Neural cell (in vitro differentiated cells): ENCODE results near the gene TAX1BP3. TPM values are rescaled to one million over a fixed set of nuclear protein-coding genes. Genes with fewer than 3 reads are reported as not detected.

Experiments
- H2AFZ ChIP-seq: fragments of 200-600, 300-800 bp; sonication (generic), shearing (Covaris generic); 2 replicates; pipeline ENCODE4 v1.6.0; 2014; ENCODE audit warnings: low read depth, mild to moderate bottlenecking, antibody characterized with exemption, low read length, moderate library complexity
- H3F3A ChIP-seq: fragments of 200-600 bp; shearing (Covaris generic); 2 replicates; pipeline ENCODE4 v1.6.1; 2016; ENCODE audit warnings: mild to moderate bottlenecking, moderate library complexity, mixed read lengths, antibody characterized with exemption, low read length; ENCODE audit not compliant: insufficient read depth, poor library complexity, severe bottlenecking
- H3K27ac ChIP-seq: fragments of 200-600, 300-800 bp; sonication (generic), shearing (Covaris generic); 2 replicates; pipeline ENCODE4 v1.5.1; 2014; ENCODE audit warnings: mild to moderate bottlenecking, low read length, moderate library complexity
- H3K27me3 ChIP-seq: fragments of 300-800, 200-600 bp; sonication (generic), shearing (Covaris generic); 2 replicates; pipeline ENCODE4 v1.6.0; 2014; ENCODE audit warnings: mild to moderate bottlenecking, low read depth, low read length, moderate library complexity; ENCODE audit not compliant: insufficient read depth
- H3K36me3 ChIP-seq: fragments of 300-800, 200-600 bp; sonication (generic), shearing (Covaris generic); 2 replicates; pipeline ENCODE4 v1.5.1; 2014; ENCODE audit warnings: mild to moderate bottlenecking, antibody characterized with exemption, low read length, moderate library complexity; ENCODE audit not compliant: insufficient read depth
- H3K4me2 ChIP-seq: fragments of 300-800, 200-600 bp; sonication (generic), shearing (Covaris generic); 2 replicates; pipeline ENCODE4 v1.6.0; 2014; ENCODE audit warnings: mild to moderate bottlenecking, low read length
- H3K4me3 ChIP-seq: fragments of 300-800, 200-600 bp; sonication (generic), shearing (Covaris generic); 2 replicates; pipeline ENCODE4 v1.5.1; 2014; ENCODE audit warnings: mild to moderate bottlenecking, low read length, moderate library complexity
- H3K79me2 ChIP-seq: fragments of 200-600 bp; shearing (Covaris generic); replicated peaks from 2 replicates; pipeline ENCODE4 v1.6.0; 2014; ENCODE audit warnings: mild to moderate bottlenecking, low read length, moderate library complexity; ENCODE audit not compliant: insufficient read depth
- H3K9ac ChIP-seq: fragments of 300-800, 200-600 bp; sonication (generic), shearing (Covaris generic); 2 replicates; pipeline ENCODE4 v1.6.1; 2016; ENCODE audit warnings: mild to moderate bottlenecking, low read length, mixed read lengths
- H3K9me2 ChIP-seq: fragments of 200-600 bp; shearing (Covaris generic); 2 replicates; pipeline ENCODE4 v1.6.1; 2016; ENCODE audit warnings: mild to moderate bottlenecking, low read length, mixed read lengths; ENCODE audit not compliant: insufficient read depth
- H3K9me3 ChIP-seq: fragments of 200-600, 300-800 bp; sonication (generic), shearing (Covaris generic); 2 replicates; pipeline ENCODE4 v1.6.1; 2016; ENCODE audit warnings: mild to moderate bottlenecking, mixed run types, low read length, moderate library complexity, mixed read lengths
- H4K20me1 ChIP-seq: fragments of 200-600 bp; shearing (Covaris generic); 2 replicates; pipeline ENCODE4 v1.6.1; 2016; ENCODE audit warnings: mild to moderate bottlenecking, mixed run types; ENCODE audit not compliant: insufficient read depth
- CTCF ChIP-seq: fragments of 450-650 bp; IDR thresholded peaks from 2 replicates; pipeline ENCODE4 v1.5.1; 2014; ENCODE audit warnings: antibody characterized with exemption, mild to moderate bottlenecking, moderate library complexity; ENCODE audit not compliant: poor library complexity, severe bottlenecking
- EP300 ChIP-seq: fragments of 450-650 bp; conservative IDR thresholded peaks from 2 replicates; pipeline ENCODE4 v1.6.1; 2014; ENCODE audit warnings: antibody characterized with exemption, mild to moderate bottlenecking, moderate library complexity; ENCODE audit not compliant: poor library complexity, severe bottlenecking
- EZH2 ChIP-seq: fragments of 200-600, 300-800 bp; shearing (Covaris generic), sonication (generic); IDR thresholded peaks from 2 replicates; pipeline ENCODE4 v1.6.1; 2014; ENCODE audit warnings: antibody characterized with exemption, low read length, borderline replicate concordance, mild to moderate bottlenecking; ENCODE audit not compliant: insufficient read depth, poor library complexity, severe bottlenecking
- MXI1 ChIP-seq: fragments of 450-650 bp; conservative IDR thresholded peaks from 2 replicates; pipeline ENCODE4 v1.6.1; 2014; ENCODE audit warnings: antibody characterized with exemption, mild to moderate bottlenecking; ENCODE audit not compliant: poor library complexity, severe bottlenecking
- POLR2AphosphoS5 ChIP-seq: IDR thresholded peaks from 2 replicates; pipeline ENCODE4 v1.6.1; 2012
- RAD21 ChIP-seq: fragments of 450-650 bp; conservative IDR thresholded peaks from 2 replicates; pipeline ENCODE4 v1.6.1; 2014; ENCODE audit warnings: antibody characterized with exemption, mild to moderate bottlenecking, moderate library complexity
- SMC3 ChIP-seq: fragments of 450-650 bp; conservative IDR thresholded peaks from 2 replicates; pipeline ENCODE4 v1.6.1; 2014; ENCODE audit warnings: antibody characterized with exemption, mild to moderate bottlenecking, moderate library complexity; ENCODE audit not compliant: poor library complexity
- TAF1 ChIP-seq: IDR thresholded peaks from 2 replicates; pipeline ENCODE4 v1.6.1; 2012; ENCODE audit warnings: low read depth
- polyA plus RNA-seq: library from polyadenylated mRNA; depleted of rRNA; stranded (reverse); fragments of >200 nt; gene quantifications from 2 replicates; pipeline ENCODE4 v1.2.3, GENCODE V29; 2014
- TF ChIP-seq, protein P1 (sequence below): IDR thresholded peaks from 2 replicates; pipeline ENCODE4 v1.6.1; 2012; ENCODE audit warnings: borderline replicate concordance

The TAX1BP3 gene
- polyA plus RNA-seq, 1 donor from 2014 or later: 79.2 TPM

GRCh38 chr17:3699951-3700350, 31.6 kb upstream of the TAX1BP3 start:
- Histone ChIP-seq H3K27me3 (peaks cover 21% of the 10 kb centered on the region), H2AFZ (no peak overlapping the region), H3K9me2 (no peaks in the 10 kb centered on the region), H3K27ac (no peak overlapping the region), H3K4me3 (no peak overlapping the region), H3K9ac (no peak overlapping the region), H3K9me3 (no peaks in the 10 kb centered on the region), H3K79me2 (no peaks in the 10 kb centered on the region), H3K36me3 (no peaks in the 10 kb centered on the region), H3K4me2 (no peak overlapping the region), H4K20me1 (no peaks in the 10 kb centered on the region), H3F3A (no peaks in the 10 kb centered on the region)
- TF ChIP-seq SMC3 (no peak), POLR2AphosphoS5 (no peak), CTCF (no peak), EP300 (no peak)
- TF ChIP-seq, protein P1, sequence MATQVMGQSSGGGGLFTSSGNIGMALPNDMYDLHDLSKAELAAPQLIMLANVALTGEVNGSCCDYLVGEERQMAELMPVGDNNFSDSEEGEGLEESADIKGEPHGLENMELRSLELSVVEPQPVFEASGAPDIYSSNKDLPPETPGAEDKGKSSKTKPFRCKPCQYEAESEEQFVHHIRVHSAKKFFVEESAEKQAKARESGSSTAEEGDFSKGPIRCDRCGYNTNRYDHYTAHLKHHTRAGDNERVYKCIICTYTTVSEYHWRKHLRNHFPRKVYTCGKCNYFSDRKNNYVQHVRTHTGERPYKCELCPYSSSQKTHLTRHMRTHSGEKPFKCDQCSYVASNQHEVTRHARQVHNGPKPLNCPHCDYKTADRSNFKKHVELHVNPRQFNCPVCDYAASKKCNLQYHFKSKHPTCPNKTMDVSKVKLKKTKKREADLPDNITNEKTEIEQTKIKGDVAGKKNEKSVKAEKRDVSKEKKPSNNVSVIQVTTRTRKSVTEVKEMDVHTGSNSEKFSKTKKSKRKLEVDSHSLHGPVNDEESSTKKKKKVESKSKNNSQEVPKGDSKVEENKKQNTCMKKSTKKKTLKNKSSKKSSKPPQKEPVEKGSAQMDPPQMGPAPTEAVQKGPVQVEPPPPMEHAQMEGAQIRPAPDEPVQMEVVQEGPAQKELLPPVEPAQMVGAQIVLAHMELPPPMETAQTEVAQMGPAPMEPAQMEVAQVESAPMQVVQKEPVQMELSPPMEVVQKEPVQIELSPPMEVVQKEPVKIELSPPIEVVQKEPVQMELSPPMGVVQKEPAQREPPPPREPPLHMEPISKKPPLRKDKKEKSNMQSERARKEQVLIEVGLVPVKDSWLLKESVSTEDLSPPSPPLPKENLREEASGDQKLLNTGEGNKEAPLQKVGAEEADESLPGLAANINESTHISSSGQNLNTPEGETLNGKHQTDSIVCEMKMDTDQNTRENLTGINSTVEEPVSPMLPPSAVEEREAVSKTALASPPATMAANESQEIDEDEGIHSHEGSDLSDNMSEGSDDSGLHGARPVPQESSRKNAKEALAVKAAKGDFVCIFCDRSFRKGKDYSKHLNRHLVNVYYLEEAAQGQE: no peak

DNA sequence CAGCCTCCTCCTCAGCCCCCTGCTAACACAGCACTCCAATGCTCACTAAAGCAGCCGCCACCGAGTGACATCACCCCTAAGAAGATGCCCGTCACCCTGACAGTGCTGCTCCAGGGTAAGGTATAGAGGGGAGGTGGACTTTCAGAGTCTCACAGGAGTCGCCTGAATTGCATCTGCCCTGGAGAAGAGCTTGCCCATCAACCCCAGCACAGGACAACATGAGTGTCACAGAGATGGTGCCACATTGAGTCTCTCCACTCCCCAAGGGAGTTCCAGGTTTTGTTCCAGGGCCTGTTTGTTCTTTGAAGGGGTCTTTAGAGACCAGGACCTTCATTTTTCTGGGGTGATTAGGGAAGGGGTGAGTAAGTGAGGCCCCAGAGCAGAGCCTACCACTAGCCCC, 29.8 kb upstream of the TAX1BP3 start:
- no peaks in the 10 kb centered on the region for H4K20me1 ChIP-seq
- H3K79me2 ChIP-seq: no peaks in the 10 kb centered on the region
- H3K36me3 ChIP-seq: no peaks in the 10 kb centered on the region
- peaks cover 27% of the 10 kb centered on the region for H3K27me3 ChIP-seq
- H3K27ac ChIP-seq: no peak overlapping the region
- no peak overlapping the region for H3K4me3 ChIP-seq
- H3K9me2 ChIP-seq: no peaks in the 10 kb centered on the region
- TF ChIP-seq EP300: no peak
- TF ChIP-seq CTCF: no peak
- no peak for TF ChIP-seq MXI1
- no peak for TF ChIP-seq POLR2AphosphoS5
- no peak for TF ChIP-seq RAD21
- TF ChIP-seq SMC3: no peak
- TF ChIP-seq TAF1: no peak
- no peak for TF ChIP-seq EZH2
- TF ChIP-seq, protein P1: no peak
- no peak overlapping the region for H3K9ac ChIP-seq
- H3K4me2 ChIP-seq: no peak overlapping the region
- no peaks in the 10 kb centered on the region for H3F3A ChIP-seq
- no peak overlapping the region for H2AFZ ChIP-seq
- H3K9me3 ChIP-seq: no peaks in the 10 kb centered on the region
